ENCODE results near the gene DCAF8. TPM values are rescaled to one million over a fixed set of nuclear protein-coding genes. Genes with fewer than 3 reads are reported as not detected.

The DCAF8 gene
- total RNA-seq, 2 donors from 2014 or later = 133 to 172 TPM

DNA sequence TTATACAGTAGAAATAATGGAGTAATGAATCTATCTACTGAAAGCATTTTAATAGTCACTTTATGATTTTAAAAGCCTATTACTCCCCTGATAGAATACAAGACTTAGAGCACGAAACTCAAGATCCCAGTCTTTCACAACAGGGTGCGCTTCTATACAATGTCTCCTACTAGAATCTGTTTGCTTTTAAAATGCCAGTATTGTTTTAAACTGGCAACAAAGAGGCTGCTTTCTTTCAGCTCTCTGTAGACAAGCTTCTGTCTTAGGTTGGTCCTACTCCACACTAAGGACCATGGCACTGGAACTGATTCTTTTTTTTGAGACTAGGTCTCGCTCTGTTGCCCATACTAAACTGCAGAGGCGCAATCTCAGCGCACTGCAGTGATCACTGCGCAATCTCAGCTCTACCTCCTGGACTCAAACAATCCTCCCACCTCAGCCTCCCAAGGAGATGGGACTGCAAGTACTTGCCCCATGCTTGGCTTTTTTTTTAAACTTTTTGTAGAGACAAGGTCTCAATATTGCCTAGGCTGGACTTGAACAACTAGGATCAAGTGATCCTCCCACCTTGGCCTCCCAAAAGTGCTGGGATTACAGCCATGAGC lies 4.8 kb downstream of the DCAF8 start:
- intact Hi-C loops (cut with DNase I) = no loop called here
- TF ChIP-seq POLR2AphosphoS5 (IDR thresholded peaks at IDR 0.05) = no peak
- no peak for TF ChIP-seq POLR2A (IDR thresholded peaks at IDR 0.05)
- TF ChIP-seq CTCF (IDR thresholded peaks at IDR 0.05) = no peak
- Histone ChIP-seq H3K4me3 (no peak overlapping the region), H3K27ac (no peak overlapping the region), H3K4me1 (replicated peaks) (peaks cover 4% of the 10 kb centered on the region), H3K9me3 (no peaks in the 10 kb centered on the region), H3K36me3 (no peaks in the 10 kb centered on the region), H3K27me3 (replicated peaks; ENCODE audit: insufficient read depth) (no peaks in the 10 kb centered on the region)
- WGBS = 92% methylated on average over 6 of the region's 6 CpGs
- DNase-seq (ENCODE audit: low spot score) = no peak

- TF ChIP-seq POLR2AphosphoS5 (IDR thresholded peaks at IDR 0.05) (no peak), CTCF (IDR thresholded peaks at IDR 0.05) (no peak), POLR2A (IDR thresholded peaks at IDR 0.05) (no peak)
- Histone ChIP-seq H3K36me3 (no peaks in the 10 kb centered on the region), H3K4me1 (replicated peaks) (peaks cover 4% of the 10 kb centered on the region), H3K4me3 (no peak overlapping the region), H3K27me3 (replicated peaks; ENCODE audit: insufficient read depth) (no peaks in the 10 kb centered on the region), H3K27ac (no peak overlapping the region), H3K9me3 (no peaks in the 10 kb centered on the region)
- DNase-seq (ENCODE audit: low spot score) = no peak
- WGBS = 23% methylated on average over 3 of the region's 3 CpGs
- intact Hi-C loops (cut with DNase I) = no loop called here
These were observed 5.8 kb downstream of the DCAF8 start for GRCh38 chr1:160256396-160257046.

DNA sequence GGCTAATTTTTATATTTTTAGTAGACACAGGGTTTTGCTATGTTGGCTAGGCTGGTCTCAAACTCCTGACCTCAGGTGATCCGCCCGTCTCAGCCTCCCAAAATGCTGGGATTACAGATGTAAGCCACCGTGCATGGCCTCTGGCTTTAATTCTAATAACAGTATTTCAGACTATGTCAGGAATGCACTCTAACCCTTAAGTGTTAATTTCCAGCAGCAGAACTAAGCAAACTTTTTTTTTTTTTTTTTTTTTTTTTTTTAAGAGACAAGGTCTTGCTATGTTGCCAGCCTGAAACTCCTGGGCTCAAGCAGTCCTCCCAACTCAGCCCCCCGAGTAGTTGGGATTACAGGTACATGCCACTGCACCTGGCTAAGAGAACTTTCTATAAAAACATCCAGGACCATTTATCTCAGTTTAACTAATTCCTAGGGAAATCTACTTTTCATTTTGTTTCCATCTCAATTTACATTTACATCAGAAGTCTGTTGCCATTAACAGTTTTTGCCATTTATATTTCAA lies 6.5 kb downstream of the DCAF8 start:
- H3K27ac ChIP-seq = no peak overlapping the region
- intact Hi-C loops (cut with DNase I) = no loop called here
- no peaks in the 10 kb centered on the region for H3K36me3 ChIP-seq
- H3K9me3 ChIP-seq = no peaks in the 10 kb centered on the region
- no peaks in the 10 kb centered on the region for H3K27me3 ChIP-seq (replicated peaks; ENCODE audit: insufficient read depth)
- WGBS = 75% methylated on average over 4 of the region's 4 CpGs
- no peak overlapping the region for H3K4me3 ChIP-seq
- H3K4me1 ChIP-seq (replicated peaks) = peaks cover 4% of the 10 kb centered on the region
- TF ChIP-seq POLR2A (IDR thresholded peaks at IDR 0.05) = no peak
- no peak for TF ChIP-seq POLR2AphosphoS5 (IDR thresholded peaks at IDR 0.05)
- TF ChIP-seq CTCF (IDR thresholded peaks at IDR 0.05) = no peak
- DNase-seq (ENCODE audit: low spot score) = no peak

- H3K36me3 ChIP-seq = no peaks in the 10 kb centered on the region
- H3K4me1 ChIP-seq (replicated peaks) = no peaks in the 10 kb centered on the region
- H3K27me3 ChIP-seq (replicated peaks; ENCODE audit: insufficient read depth) = no peaks in the 10 kb centered on the region
- H3K4me3 ChIP-seq = no peak overlapping the region
- H3K9me3 ChIP-seq = no peaks in the 10 kb centered on the region
- intact Hi-C loops (cut with DNase I) = loop anchor here (5.0 kb wide), 2 partner anchors 60 to 150 kb away; partner anchors contain the start of gene CASQ1
- DNase-seq (ENCODE audit: low spot score) = peak; percentile 72
- peak; percentile 42 for TF ChIP-seq POLR2AphosphoS5 (IDR thresholded peaks at IDR 0.05)
- peak; percentile 25 to 85 (median 78) for TF ChIP-seq CTCF (IDR thresholded peaks at IDR 0.05)
- no peak for TF ChIP-seq POLR2A (IDR thresholded peaks at IDR 0.05)
- 70% methylated on average over 5 of the region's 5 CpGs for WGBS
- H3K27ac ChIP-seq = no peak overlapping the region
These were observed 10.4 kb downstream of the DCAF8 start for GRCh38 chr1:160251687-160252526.

Data from prostate gland (tissue), 2 donors.